ENCODE data around the gene SPZ1. TPM values are rescaled to one million over a fixed set of nuclear protein-coding genes. Genes with fewer than 3 reads are reported as not detected.
"Not testable (repeated sequence)": the region's sequence is repeated elsewhere in the genome, so short reads cannot be mapped to it uniquely, and the experiment has no call there.

SPZ1 gene
- not detected for total RNA-seq
- long read RNA-seq: 0 reads

- no peak for DNase-seq (ENCODE audit: low spot score)
These were observed at the start of gene SPZ1 for GRCh38 chr5:80319702-80320101. Gene SPZ1, plus strand, starts transcription at chr5:80320002. Its CDS starts 214 bp downstream, at chr5:80320216.

GRCh38 chr5:80270543-80270942, 49.3 kb upstream of the SPZ1 start:
- DNase-seq (ENCODE audit: low spot score): not testable (repeated sequence)

- DNase-seq (ENCODE audit: low spot score): no peak
These were observed 44.5 kb upstream of the SPZ1 start for GRCh38 chr5:80275347-80275746.

- DNase-seq (ENCODE audit: low spot score): no peak
These were observed 43.6 kb upstream of the SPZ1 start for GRCh38 chr5:80276186-80276585.

- no peak for DNase-seq (ENCODE audit: low spot score)
These were observed 42.6 kb upstream of the SPZ1 start for GRCh38 chr5:80277191-80277590.

- DNase-seq (ENCODE audit: low spot score): peak; percentile 5
These were observed 37.7 kb upstream of the SPZ1 start for GRCh38 chr5:80282054-80282453.

GRCh38 chr5:80283360-80283759, 36.4 kb upstream of the SPZ1 start:
- no peak for DNase-seq (ENCODE audit: low spot score)

GRCh38 chr5:80284720-80285119, 35.1 kb upstream of the SPZ1 start:
- DNase-seq (ENCODE audit: low spot score): no peak

- no peak for DNase-seq (ENCODE audit: low spot score)
These were observed 31.6 kb upstream of the SPZ1 start for GRCh38 chr5:80288177-80288576.

- DNase-seq (ENCODE audit: low spot score): peak; percentile 26
These were observed 30.5 kb upstream of the SPZ1 start for GRCh38 chr5:80289320-80289719.

- peak; percentile 51 for DNase-seq (ENCODE audit: low spot score)
These were observed 28.0 kb upstream of the SPZ1 start for GRCh38 chr5:80291761-80292160.

- no peak for DNase-seq (ENCODE audit: low spot score)
These were observed 23.7 kb upstream of the SPZ1 start for GRCh38 chr5:80296121-80296520.

- DNase-seq (ENCODE audit: low spot score): peak; percentile 60
These were observed 20.2 kb upstream of the SPZ1 start for GRCh38 chr5:80299601-80300000.

- DNase-seq (ENCODE audit: low spot score): peak; percentile 35
These were observed 19.7 kb upstream of the SPZ1 start for GRCh38 chr5:80300125-80300524.

GRCh38 chr5:80300796-80301195, 19.0 kb upstream of the SPZ1 start:
- DNase-seq (ENCODE audit: low spot score): peak; percentile 11

- not testable (repeated sequence) for DNase-seq (ENCODE audit: low spot score)
These were observed 18.5 kb upstream of the SPZ1 start for GRCh38 chr5:80301342-80301741.

- DNase-seq (ENCODE audit: low spot score): peak; percentile 71
These were observed 17.2 kb upstream of the SPZ1 start for GRCh38 chr5:80302636-80303035.

GRCh38 chr5:80308526-80308925, 11.3 kb upstream of the SPZ1 start:
- DNase-seq (ENCODE audit: low spot score): peak; percentile 82

- peak; percentile 64 for DNase-seq (ENCODE audit: low spot score)
These were observed 9.7 kb upstream of the SPZ1 start for GRCh38 chr5:80309871-80310665.

GRCh38 chr5:80315244-80315643, 4.6 kb upstream of the SPZ1 start:
- no peak for DNase-seq (ENCODE audit: low spot score)

GRCh38 chr5:80318212-80318611, 1.6 kb upstream of the SPZ1 start:
- DNase-seq (ENCODE audit: low spot score): no peak

- DNase-seq (ENCODE audit: low spot score): no peak
These were observed 5.1 kb downstream of the SPZ1 start for GRCh38 chr5:80324912-80325311.

GRCh38 chr5:80326468-80326867, 6.7 kb downstream of the SPZ1 start:
- no peak for DNase-seq (ENCODE audit: low spot score)

Measured in mesenteric fat pad (tissue), 1 donor.